ENCODE data around the gene GLYR1.

The GLYR1 gene

GRCh38 chr16:4868026-4868425 is 20.9 kb upstream of the GLYR1 start:
- no peaks in the 10 kb centered on the region for H3K4me1 ChIP-seq (ENCODE audit: low read length)
- no peak overlapping the region for H3K27ac ChIP-seq (ENCODE audit: low read length)
- H3K9me3 ChIP-seq (replicated peaks; ENCODE audit: insufficient read depth, low read length), result no peaks in the 10 kb centered on the region
- H3K4me2 ChIP-seq (ENCODE audit: low read depth, low read length), result no peak overlapping the region
- no peak overlapping the region for H3K9ac ChIP-seq (ENCODE audit: low read length)
- H3K4me3 ChIP-seq (ENCODE audit: low read length), result no peak overlapping the region
- H3K79me2 ChIP-seq (ENCODE audit: low read length), result peaks cover 59% of the 10 kb centered on the region
- H3K36me3 ChIP-seq (replicated peaks; ENCODE audit: insufficient read depth, low read length), result no peaks in the 10 kb centered on the region
- no peaks in the 10 kb centered on the region for H3K27me3 ChIP-seq (replicated peaks; ENCODE audit: insufficient read depth, low read length)
- no peaks in the 10 kb centered on the region for H3F3A ChIP-seq (ENCODE audit: insufficient read depth, low read length)
- 0 out of 2 replicates have a peak, but pooled peaks cover 3% of the 10 kb centered on the region for H4K20me1 ChIP-seq (ENCODE audit: insufficient read depth, low read length)
- H3K9me2 ChIP-seq (replicated peaks; ENCODE audit: insufficient read depth, low read length), result no peaks in the 10 kb centered on the region
- no peak for DNase-seq
- no peak overlapping the region for H2AFZ ChIP-seq (ENCODE audit: low read length)
- no peak for TF ChIP-seq CTCF (IDR thresholded peaks at IDR 0.05; ENCODE audit: low read length)
- no peak for TF ChIP-seq EZH2phosphoT487 (IDR thresholded peaks at IDR 0.05; ENCODE audit: low read length)
- TF ChIP-seq EZH2 (optimal IDR thresholded peaks at IDR 0.05; ENCODE audit: low read depth, low read length), result no peak

GRCh38 chr16:4866586-4866985 is 19.5 kb upstream of the GLYR1 start:
- no peaks in the 10 kb centered on the region for H3F3A ChIP-seq (ENCODE audit: insufficient read depth, low read length)
- no peak overlapping the region for H3K9ac ChIP-seq (ENCODE audit: low read length)
- TF ChIP-seq CTCF (IDR thresholded peaks at IDR 0.05; ENCODE audit: low read length) (no peak), EZH2phosphoT487 (IDR thresholded peaks at IDR 0.05; ENCODE audit: low read length) (no peak), EZH2 (optimal IDR thresholded peaks at IDR 0.05; ENCODE audit: low read depth, low read length) (no peak)
- H2AFZ ChIP-seq (ENCODE audit: low read length), result no peak overlapping the region
- H3K4me2 ChIP-seq (ENCODE audit: low read depth, low read length), result no peak overlapping the region
- H3K36me3 ChIP-seq (replicated peaks; ENCODE audit: insufficient read depth, low read length), result no peaks in the 10 kb centered on the region
- H3K9me3 ChIP-seq (replicated peaks; ENCODE audit: insufficient read depth, low read length), result no peaks in the 10 kb centered on the region
- DNase-seq, result no peak
- H3K9me2 ChIP-seq (replicated peaks; ENCODE audit: insufficient read depth, low read length), result no peaks in the 10 kb centered on the region
- H4K20me1 ChIP-seq (ENCODE audit: insufficient read depth, low read length), result 0 out of 2 replicates have a peak, but pooled peaks cover 7% of the 10 kb centered on the region
- no peak overlapping the region for H3K27ac ChIP-seq (ENCODE audit: low read length)
- no peaks in the 10 kb centered on the region for H3K27me3 ChIP-seq (replicated peaks; ENCODE audit: insufficient read depth, low read length)
- peaks cover 72% of the 10 kb centered on the region for H3K79me2 ChIP-seq (ENCODE audit: low read length)
- H3K4me3 ChIP-seq (ENCODE audit: low read length), result no peak overlapping the region
- no peaks in the 10 kb centered on the region for H3K4me1 ChIP-seq (ENCODE audit: low read length)

- Histone ChIP-seq H3K9ac (ENCODE audit: low read length) (no peak overlapping the region), H3K4me1 (ENCODE audit: low read length) (no peaks in the 10 kb centered on the region), H3K79me2 (ENCODE audit: low read length) (peaks cover 75% of the 10 kb centered on the region), H3K4me3 (ENCODE audit: low read length) (no peak overlapping the region), H3K9me3 (replicated peaks; ENCODE audit: insufficient read depth, low read length) (no peaks in the 10 kb centered on the region), H3K36me3 (replicated peaks; ENCODE audit: insufficient read depth, low read length) (peaks cover 7% of the 10 kb centered on the region; the same call in 1 of the 2 replicates), H3F3A (ENCODE audit: insufficient read depth, low read length) (no peaks in the 10 kb centered on the region), H3K4me2 (ENCODE audit: low read depth, low read length) (no peak overlapping the region), H3K27ac (ENCODE audit: low read length) (no peak overlapping the region), H4K20me1 (ENCODE audit: insufficient read depth, low read length) (0 out of 2 replicates have a peak, but pooled peaks cover 7% of the 10 kb centered on the region), H3K9me2 (replicated peaks; ENCODE audit: insufficient read depth, low read length) (no peaks in the 10 kb centered on the region), H3K27me3 (replicated peaks; ENCODE audit: insufficient read depth, low read length) (no peaks in the 10 kb centered on the region), H2AFZ (ENCODE audit: low read length) (no peak overlapping the region)
- no peak for TF ChIP-seq EZH2phosphoT487 (IDR thresholded peaks at IDR 0.05; ENCODE audit: low read length)
- TF ChIP-seq CTCF (IDR thresholded peaks at IDR 0.05; ENCODE audit: low read length), result no peak
- TF ChIP-seq EZH2 (optimal IDR thresholded peaks at IDR 0.05; ENCODE audit: low read depth, low read length), result no peak
- DNase-seq, result no peak
These were observed 18.3 kb upstream of the GLYR1 start for GRCh38 chr16:4865231-4865860.

Measured in MM.1S (cell line).